ENCODE results near the gene FOXF2.

FOXF2 gene

DNA sequence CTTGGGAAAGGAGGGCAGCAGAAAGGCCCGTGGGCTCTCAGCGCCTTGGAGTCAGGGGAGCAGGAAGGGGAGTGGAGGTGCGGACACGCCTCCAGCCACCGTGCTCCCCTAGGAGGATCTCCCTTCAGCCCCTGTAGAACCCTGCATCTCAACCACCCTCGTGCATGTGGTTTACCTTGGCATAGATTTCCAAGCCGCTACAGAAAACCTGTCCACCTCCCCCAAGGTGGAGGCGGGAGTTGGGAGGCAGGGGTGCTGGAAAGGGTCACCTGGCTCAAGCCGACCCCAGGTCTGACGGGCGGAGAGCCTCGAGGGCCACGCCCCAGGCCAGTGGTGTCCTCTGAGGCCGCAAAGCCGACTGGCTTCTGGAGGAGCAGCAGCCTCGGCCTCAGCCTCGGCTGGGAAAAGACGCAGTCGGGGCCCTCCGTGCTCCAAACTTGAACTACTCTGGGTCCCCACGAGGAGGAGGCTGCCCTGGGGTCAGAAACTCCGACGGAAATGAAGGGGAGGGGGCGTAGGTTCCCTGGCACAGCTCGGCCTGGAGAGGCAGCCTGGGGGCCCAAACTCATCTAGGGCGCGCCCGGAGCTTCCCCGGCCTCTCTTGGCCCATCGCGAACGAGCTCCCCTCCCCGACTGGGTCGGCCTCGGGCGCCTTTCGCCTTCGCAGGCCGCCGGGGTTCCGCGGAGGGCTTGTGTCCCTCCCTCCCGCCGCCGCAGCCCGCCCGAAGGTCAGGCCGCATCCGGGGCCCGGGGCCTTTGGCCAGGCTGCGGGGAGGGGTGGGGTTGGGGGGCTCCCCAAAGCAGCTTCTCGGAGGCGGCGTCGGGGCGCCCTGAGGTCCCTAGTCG lies 6.3 kb upstream of the FOXF2 start:
- TF ChIP-seq, protein P1, sequence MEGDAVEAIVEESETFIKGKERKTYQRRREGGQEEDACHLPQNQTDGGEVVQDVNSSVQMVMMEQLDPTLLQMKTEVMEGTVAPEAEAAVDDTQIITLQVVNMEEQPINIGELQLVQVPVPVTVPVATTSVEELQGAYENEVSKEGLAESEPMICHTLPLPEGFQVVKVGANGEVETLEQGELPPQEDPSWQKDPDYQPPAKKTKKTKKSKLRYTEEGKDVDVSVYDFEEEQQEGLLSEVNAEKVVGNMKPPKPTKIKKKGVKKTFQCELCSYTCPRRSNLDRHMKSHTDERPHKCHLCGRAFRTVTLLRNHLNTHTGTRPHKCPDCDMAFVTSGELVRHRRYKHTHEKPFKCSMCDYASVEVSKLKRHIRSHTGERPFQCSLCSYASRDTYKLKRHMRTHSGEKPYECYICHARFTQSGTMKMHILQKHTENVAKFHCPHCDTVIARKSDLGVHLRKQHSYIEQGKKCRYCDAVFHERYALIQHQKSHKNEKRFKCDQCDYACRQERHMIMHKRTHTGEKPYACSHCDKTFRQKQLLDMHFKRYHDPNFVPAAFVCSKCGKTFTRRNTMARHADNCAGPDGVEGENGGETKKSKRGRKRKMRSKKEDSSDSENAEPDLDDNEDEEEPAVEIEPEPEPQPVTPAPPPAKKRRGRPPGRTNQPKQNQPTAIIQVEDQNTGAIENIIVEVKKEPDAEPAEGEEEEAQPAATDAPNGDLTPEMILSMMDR (conservative IDR thresholded peaks at IDR 0.05; ENCODE audit: low read length): no peak
- no peak overlapping the region for H3K4me3 ChIP-seq (ENCODE audit: low read length)
- no peak for DNase-seq (ENCODE audit: low read depth)

DNA sequence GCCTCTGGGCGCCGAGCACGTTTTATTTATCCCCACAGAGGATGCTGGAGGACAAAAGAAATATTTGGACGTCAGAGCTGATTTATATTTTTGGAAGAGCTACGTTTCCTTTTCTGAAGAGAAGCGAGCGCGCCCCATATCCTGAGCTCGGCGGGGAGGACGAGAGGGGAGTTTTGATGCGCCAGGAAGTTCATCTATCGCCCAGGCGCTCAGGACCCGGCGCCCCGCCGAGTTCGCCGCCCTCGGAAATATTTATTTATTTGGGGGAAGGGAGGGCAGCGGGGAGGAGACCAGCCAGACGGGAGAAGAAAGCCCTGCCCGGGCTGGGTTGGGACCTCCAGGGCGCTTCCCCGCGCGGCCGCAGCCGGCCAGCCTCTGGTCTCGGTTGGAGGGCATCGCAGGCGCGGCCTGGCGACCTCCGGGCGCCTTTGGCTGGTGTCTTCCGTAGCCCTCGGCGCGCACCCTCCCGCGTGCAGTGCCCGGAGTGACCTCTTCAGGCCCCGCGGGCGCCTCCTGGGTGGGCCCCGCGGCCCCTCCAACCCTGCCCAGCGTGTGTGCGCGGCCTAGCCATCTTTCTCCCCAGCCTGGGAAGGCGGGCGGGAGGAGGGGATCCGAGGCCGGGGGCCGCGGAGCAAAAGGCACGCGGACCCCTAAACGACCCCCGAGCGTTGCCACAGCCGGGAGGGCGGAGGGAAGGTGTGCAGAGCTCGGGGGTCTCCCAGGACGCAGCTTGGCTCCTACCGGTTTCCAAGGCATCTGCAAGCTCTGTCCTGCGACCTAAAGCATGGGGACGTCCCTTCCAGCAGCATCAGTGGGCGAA lies 5.4 kb upstream of the FOXF2 start:
- no peak for DNase-seq (ENCODE audit: low read depth)
- TF ChIP-seq, protein P1 (conservative IDR thresholded peaks at IDR 0.05; ENCODE audit: low read length): no peak
- no peak overlapping the region for H3K4me3 ChIP-seq (ENCODE audit: low read length)

DNA sequence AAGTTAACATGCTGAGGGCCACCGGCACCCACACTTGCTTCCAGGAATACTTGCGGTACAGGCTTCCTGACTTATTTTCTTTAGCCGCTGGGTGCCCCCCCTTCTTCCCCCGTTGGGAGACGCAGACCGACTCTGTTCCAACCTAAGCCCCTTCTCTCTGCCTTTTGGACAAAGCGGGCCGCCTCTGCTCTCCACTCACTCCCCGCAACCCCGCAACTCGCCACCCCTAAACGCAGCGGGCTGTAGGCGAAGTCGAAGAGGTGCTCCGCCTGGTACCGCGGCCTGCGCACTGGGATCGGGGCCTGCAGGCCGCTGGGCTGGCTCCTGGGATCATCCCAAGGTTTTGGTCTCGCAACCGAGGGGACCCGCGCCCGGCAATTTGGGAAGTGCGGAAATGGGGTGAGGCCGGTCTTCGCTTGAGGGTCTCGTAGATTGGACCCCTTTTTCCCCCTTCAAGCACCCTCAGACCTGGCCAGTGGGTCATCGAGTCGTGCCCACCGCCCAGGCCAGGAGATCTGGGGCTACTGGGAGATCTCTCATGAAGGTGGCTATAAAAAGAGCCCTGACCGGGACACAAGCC lies 4.7 kb upstream of the FOXF2 start:
- TF ChIP-seq, protein P1 (conservative IDR thresholded peaks at IDR 0.05; ENCODE audit: low read length): no peak
- H3K4me3 ChIP-seq (ENCODE audit: low read length): no peak overlapping the region
- DNase-seq (ENCODE audit: low read depth): no peak

DNA sequence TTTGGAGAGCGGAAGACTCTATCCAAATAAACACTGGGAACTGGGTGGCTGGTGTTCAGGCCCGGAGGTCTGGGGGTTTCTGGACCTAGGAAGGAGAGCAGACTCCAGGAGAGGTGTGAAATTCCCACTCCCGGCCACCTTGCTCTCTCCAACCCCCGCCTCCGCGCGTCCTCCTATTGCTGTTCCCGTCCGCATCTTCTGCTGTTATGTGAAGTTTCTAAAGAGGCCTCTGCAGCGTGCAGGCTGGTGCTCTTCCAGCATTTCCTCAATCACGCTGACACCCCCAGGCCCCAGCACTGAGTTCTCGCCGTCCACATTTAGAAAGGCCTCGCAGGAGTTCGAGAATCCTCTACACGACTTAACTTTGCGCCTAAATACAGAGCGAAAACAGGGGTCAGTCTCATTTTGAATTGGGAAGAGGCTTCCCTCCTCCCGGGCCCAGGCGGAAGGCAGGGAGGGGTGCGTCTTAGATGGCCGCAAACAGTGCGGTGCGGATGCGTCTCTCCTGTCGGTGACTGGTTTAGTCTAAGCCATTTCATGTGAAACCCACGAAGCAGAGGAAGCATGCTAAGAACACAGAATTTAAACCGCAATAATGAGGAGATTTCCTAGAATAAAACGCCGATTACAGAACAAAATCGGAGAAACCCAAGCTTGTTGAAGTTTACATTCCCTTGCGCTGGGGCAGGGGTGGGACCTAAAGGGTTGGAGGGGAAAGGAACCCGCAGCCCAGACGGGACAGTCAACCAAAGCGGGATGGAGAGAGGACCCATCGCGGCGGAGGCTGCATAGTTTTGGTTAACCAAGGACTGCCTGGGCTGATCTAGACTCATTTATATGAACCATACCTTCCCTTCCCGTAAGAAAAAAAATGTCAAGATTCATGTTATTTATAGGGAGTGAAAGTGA lies 4.0 kb upstream of the FOXF2 start:
- TF ChIP-seq, protein P1 (conservative IDR thresholded peaks at IDR 0.05; ENCODE audit: low read length): no peak
- H3K4me3 ChIP-seq (ENCODE audit: low read length): no peak overlapping the region
- DNase-seq (ENCODE audit: low read depth): no peak

DNA sequence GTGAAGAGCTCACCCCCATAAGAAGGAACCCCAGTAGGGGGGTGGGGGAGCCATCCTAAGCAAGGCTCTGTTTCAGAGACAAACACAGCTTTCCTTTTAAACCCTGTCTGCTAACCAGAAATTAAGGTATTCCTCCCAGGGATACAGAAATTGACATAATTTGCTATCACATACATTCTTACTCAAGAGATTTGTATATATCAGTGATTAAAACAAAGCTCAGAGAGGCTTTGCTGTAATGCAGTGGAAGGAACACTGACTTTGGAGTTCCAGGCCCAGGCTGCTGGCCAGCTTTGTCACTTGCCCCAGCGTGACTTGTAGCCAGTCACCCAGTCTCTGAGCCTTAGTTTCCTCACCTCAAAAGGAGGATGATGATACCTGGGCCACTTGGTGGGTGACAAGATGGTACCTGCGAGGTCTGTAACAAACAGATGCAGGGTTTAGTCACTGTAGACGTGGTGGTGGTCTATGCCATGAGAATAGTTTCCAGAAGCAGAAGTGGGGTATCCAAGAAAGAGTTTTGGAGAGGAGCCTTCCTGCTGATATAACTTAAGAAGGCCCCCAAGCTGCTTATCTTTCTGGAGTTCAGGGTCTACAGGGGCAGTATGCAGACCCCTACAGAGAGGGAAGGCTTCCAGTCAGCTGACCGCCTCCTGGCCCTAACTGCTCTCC lies 3.2 kb upstream of the FOXF2 start:
- no peak for DNase-seq (ENCODE audit: low read depth)
- TF ChIP-seq, protein P1 (conservative IDR thresholded peaks at IDR 0.05; ENCODE audit: low read length): no peak
- H3K4me3 ChIP-seq (ENCODE audit: low read length): no peak overlapping the region

DNA sequence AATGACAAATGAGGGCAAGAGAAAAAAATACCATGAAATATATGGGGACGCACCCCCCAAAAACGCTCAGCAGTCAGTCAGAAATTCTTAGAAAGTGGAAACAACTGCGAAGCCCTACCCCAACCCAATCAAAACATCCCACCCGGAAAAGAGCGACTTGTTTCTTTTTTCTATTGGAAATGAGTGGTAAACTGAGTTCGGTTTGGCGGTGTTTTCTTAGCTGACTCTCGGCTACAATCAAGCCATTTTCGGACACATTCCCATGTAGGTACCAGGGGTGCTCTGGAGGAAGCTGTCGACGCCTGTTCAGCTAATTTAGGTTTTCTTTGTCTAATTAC lies 1.9 kb upstream of the FOXF2 start:
- DNase-seq (ENCODE audit: low read depth): no peak
- TF ChIP-seq, protein P1 (conservative IDR thresholded peaks at IDR 0.05; ENCODE audit: low read length): no peak
- no peak overlapping the region for H3K4me3 ChIP-seq (ENCODE audit: low read length)
